HEK293 (cell line): ENCODE measurements around the gene PSG4.
"Not testable (repeated sequence)": the region's sequence is repeated elsewhere in the genome, so short reads cannot be mapped to it uniquely, and the experiment has no call there.

Experiments used
- CTCF ChIA-PET: fragments of 350-600 bp; formaldehyde crosslinking; extraction: SDS; loops from one replicate; lab custom pipeline; 2021; ENCODE audit warnings: antibody characterized with exemption; lab: Yijun Ruan, JAX
- POLR2A ChIA-PET: fragments of 300-600 bp; formaldehyde crosslinking; extraction: SDS; loops from one replicate; lab custom pipeline; 2020; ENCODE audit warnings: antibody characterized with exemption, inconsistent platforms; lab: Yijun Ruan, JAX
- H3K27ac ChIP-seq: fragments of 200-500 bp; sonication (Bioruptor generic); 2 replicates; pipeline ENCODE4 v1.5.1; 2014; ENCODE audit warnings: low read depth, low read length, control low read depth, inconsistent platforms; ENCODE audit errors: extremely low read depth
- H3K36me3 ChIP-seq, 2 experiments: fragments of 200-500 bp in 1 of 2; sonication (Bioruptor generic) in 1 of 2; 1 replicate in 1 of 2; 2 replicates in 1 of 2; pipeline ENCODE4 v1.5.1; 2014 to 2017; ENCODE audit warnings: inconsistent platforms in 2 of 2, low read length in 2 of 2; ENCODE audit not compliant: control insufficient read depth in 2 of 2, insufficient read depth in 1 of 2
- H3K4me1 ChIP-seq: fragments of 200-500 bp; sonication (Bioruptor generic); 2 replicates; pipeline ENCODE4 v1.5.1; 2014; ENCODE audit warnings: mild to moderate bottlenecking, low read length, inconsistent platforms; ENCODE audit not compliant: control insufficient read depth, insufficient read depth
- H3K4me3 ChIP-seq: 2 replicates; pipeline ENCODE4 v1.5.1; 2011; ENCODE audit warnings: low read depth, mild to moderate bottlenecking, control low read depth, low read length, moderate library complexity
- H3K9me3 ChIP-seq: fragments of 200-500 bp; sonication (Bioruptor generic); 2 replicates; pipeline ENCODE4 v1.5.1; 2014; ENCODE audit warnings: low read depth, low read length, inconsistent platforms; ENCODE audit not compliant: control insufficient read depth, insufficient read depth
- ZBTB17 ChIP-seq: fragments of 450-650 bp; formaldehyde crosslinking; IDR thresholded peaks from 2 replicates; pipeline ENCODE4 v1.5.1; 2016; ENCODE audit warnings: missing biosample characterization, missing genetic modification characterization
- ZFHX2 ChIP-seq: fragments of 450-650 bp; formaldehyde crosslinking; conservative IDR thresholded peaks from 2 replicates; pipeline ENCODE4 v1.5.1; 2016; ENCODE audit warnings: missing biosample characterization, missing genetic modification characterization
- ZFP37 ChIP-seq: fragments of 450-650 bp; formaldehyde crosslinking; IDR thresholded peaks from 2 replicates; pipeline ENCODE4 v1.5.1; 2016; ENCODE audit warnings: missing biosample characterization, missing genetic modification characterization
- ZFP69B ChIP-seq: fragments of 450-650 bp; formaldehyde crosslinking; IDR thresholded peaks from 2 replicates; pipeline ENCODE4 v1.5.1; 2016; ENCODE audit warnings: missing biosample characterization, missing genetic modification characterization
- ZNF112 ChIP-seq: fragments of 450-650 bp; formaldehyde crosslinking; IDR thresholded peaks from 2 replicates; pipeline ENCODE4 v1.5.0; 2017; ENCODE audit warnings: missing biosample characterization, missing genetic modification characterization
- ZNF366 ChIP-seq: fragments of 450-650 bp; formaldehyde crosslinking; conservative IDR thresholded peaks from 2 replicates; pipeline ENCODE4 v1.5.1; 2016; ENCODE audit warnings: missing biosample characterization, missing genetic modification characterization
- ZNF391 ChIP-seq: fragments of 450-650 bp; formaldehyde crosslinking; IDR thresholded peaks from 2 replicates; pipeline ENCODE4 v1.5.1; 2016; ENCODE audit warnings: low read depth, missing biosample characterization, missing genetic modification characterization, borderline replicate concordance
- ZNF501 ChIP-seq: fragments of 450-650 bp; formaldehyde crosslinking; IDR thresholded peaks from 2 replicates; pipeline ENCODE4 v1.5.1; 2016; ENCODE audit warnings: missing biosample characterization, missing genetic modification characterization
- ZNF600 ChIP-seq: fragments of 450-650 bp; formaldehyde crosslinking; IDR thresholded peaks from 2 replicates; pipeline ENCODE4 v1.5.1; 2016; ENCODE audit warnings: missing biosample characterization, missing genetic modification characterization
- ZNF629 ChIP-seq: fragments of 450-650 bp; formaldehyde crosslinking; IDR thresholded peaks from 2 replicates; pipeline ENCODE4 v1.5.1; 2017; ENCODE audit warnings: missing biosample characterization, missing genetic modification characterization
- ZNF654 ChIP-seq: fragments of 450-650 bp; formaldehyde crosslinking; IDR thresholded peaks from 2 replicates; pipeline ENCODE4 v1.5.1; 2016; ENCODE audit warnings: low read depth, missing biosample characterization, missing genetic modification characterization
- ZNF660 ChIP-seq: fragments of 450-650 bp; IDR thresholded peaks from 2 replicates; pipeline ENCODE4 v1.5.1; 2018; ENCODE audit warnings: missing biosample characterization, mild to moderate bottlenecking, missing genetic modification characterization
- TF ChIP-seq, protein P1 (sequence below): fragments of 450-650 bp; formaldehyde crosslinking; IDR thresholded peaks from 2 replicates; pipeline ENCODE4 v1.5.1; 2016; ENCODE audit warnings: missing biosample characterization, missing genetic modification characterization
- TF ChIP-seq, protein P2 (sequence below): fragments of 450-650 bp; formaldehyde crosslinking; IDR thresholded peaks from 2 replicates; pipeline ENCODE4 v1.5.1; 2016; ENCODE audit warnings: missing biosample characterization, missing genetic modification characterization
- TF ChIP-seq, protein P3 (sequence below): fragments of 450-650 bp; formaldehyde crosslinking; conservative IDR thresholded peaks from 2 replicates; pipeline ENCODE4 v1.5.1; 2016; ENCODE audit warnings: low read depth, missing biosample characterization, missing genetic modification characterization
- TF ChIP-seq, protein P4 (sequence below): fragments of 450-650 bp; formaldehyde crosslinking; IDR thresholded peaks from 2 replicates; pipeline ENCODE4 v1.5.1; 2016; ENCODE audit warnings: missing biosample characterization, missing genetic modification characterization

Gene PSG4

DNA sequence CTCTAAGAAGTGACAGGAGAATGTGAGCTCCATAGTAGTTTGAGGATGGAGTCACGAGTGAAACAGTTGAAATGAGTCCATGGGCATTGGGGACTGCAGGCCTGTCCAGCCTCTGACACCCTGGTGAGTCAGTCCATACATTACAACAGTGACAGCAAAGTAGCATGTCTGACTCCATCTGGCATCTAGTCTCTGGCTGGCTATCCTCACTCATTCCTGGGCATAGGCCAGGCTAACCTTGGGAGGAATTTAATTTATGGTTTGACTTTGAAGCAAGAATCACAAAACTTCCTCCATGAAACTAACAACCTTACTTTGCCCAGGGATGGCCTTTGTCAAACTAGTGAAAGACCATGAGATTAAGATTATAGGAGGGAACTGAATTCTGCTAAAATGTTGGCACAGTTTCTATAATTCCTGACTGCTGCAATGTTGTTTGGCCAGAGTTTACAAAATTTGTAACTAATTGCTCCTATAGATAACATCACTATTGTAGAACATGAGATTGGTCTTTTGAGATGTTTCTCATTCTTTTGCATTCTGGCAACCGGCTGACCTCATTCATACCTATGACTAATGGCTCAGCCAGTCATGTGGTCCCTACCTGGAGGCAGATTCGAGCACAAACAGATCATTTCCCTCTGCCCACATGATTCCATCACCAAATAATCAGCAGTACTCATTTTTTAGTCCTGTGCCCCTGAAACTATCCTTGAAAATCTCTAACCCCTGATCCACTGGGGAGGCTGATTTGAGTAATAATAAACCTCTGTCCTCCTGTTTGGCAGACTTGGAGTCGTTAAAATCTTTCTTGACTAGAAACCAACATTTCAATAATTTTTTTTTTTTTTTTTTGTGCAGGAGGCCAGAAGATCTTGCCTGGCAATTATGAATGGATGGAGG lies 23.3 kb downstream of the PSG4 start (continued):
- TF ChIP-seq ZNF366 (tag by site-specific recombination) (peak; percentile 97), ZFHX2 (peak; percentile 36), ZNF112 (tag by site-specific recombination) (0 out of 2 replicates have a peak, but pooled peaks have one; percentile 16), ZFP69B (peak; percentile 89), ZNF600 (0 out of 2 replicates have a peak, but pooled peaks have one; percentile 24), ZNF391 (peak; percentile 31; the same call in 1 of the 2 replicates)
- TF ChIP-seq, protein P1, sequence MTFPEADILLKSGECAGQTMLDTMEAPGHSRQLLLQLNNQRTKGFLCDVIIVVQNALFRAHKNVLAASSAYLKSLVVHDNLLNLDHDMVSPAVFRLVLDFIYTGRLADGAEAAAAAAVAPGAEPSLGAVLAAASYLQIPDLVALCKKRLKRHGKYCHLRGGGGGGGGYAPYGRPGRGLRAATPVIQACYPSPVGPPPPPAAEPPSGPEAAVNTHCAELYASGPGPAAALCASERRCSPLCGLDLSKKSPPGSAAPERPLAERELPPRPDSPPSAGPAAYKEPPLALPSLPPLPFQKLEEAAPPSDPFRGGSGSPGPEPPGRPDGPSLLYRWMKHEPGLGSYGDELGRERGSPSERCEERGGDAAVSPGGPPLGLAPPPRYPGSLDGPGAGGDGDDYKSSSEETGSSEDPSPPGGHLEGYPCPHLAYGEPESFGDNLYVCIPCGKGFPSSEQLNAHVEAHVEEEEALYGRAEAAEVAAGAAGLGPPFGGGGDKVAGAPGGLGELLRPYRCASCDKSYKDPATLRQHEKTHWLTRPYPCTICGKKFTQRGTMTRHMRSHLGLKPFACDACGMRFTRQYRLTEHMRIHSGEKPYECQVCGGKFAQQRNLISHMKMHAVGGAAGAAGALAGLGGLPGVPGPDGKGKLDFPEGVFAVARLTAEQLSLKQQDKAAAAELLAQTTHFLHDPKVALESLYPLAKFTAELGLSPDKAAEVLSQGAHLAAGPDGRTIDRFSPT: peak; percentile 64; the same call in 1 of the 2 replicates
- TF ChIP-seq, protein P2, sequence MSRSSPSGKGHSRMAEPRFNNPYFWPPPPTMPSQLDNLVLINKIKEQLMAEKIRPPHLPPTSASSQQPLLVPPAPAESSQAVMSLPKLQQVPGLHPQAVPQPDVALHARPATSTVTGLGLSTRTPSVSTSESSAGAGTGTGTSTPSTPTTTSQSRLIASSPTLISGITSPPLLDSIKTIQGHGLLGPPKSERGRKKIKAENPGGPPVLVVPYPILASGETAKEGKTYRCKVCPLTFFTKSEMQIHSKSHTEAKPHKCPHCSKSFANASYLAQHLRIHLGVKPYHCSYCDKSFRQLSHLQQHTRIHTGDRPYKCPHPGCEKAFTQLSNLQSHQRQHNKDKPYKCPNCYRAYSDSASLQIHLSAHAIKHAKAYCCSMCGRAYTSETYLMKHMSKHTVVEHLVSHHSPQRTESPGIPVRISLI (tag by site-specific recombination): peak; percentile 96
- TF ChIP-seq, protein P3, sequence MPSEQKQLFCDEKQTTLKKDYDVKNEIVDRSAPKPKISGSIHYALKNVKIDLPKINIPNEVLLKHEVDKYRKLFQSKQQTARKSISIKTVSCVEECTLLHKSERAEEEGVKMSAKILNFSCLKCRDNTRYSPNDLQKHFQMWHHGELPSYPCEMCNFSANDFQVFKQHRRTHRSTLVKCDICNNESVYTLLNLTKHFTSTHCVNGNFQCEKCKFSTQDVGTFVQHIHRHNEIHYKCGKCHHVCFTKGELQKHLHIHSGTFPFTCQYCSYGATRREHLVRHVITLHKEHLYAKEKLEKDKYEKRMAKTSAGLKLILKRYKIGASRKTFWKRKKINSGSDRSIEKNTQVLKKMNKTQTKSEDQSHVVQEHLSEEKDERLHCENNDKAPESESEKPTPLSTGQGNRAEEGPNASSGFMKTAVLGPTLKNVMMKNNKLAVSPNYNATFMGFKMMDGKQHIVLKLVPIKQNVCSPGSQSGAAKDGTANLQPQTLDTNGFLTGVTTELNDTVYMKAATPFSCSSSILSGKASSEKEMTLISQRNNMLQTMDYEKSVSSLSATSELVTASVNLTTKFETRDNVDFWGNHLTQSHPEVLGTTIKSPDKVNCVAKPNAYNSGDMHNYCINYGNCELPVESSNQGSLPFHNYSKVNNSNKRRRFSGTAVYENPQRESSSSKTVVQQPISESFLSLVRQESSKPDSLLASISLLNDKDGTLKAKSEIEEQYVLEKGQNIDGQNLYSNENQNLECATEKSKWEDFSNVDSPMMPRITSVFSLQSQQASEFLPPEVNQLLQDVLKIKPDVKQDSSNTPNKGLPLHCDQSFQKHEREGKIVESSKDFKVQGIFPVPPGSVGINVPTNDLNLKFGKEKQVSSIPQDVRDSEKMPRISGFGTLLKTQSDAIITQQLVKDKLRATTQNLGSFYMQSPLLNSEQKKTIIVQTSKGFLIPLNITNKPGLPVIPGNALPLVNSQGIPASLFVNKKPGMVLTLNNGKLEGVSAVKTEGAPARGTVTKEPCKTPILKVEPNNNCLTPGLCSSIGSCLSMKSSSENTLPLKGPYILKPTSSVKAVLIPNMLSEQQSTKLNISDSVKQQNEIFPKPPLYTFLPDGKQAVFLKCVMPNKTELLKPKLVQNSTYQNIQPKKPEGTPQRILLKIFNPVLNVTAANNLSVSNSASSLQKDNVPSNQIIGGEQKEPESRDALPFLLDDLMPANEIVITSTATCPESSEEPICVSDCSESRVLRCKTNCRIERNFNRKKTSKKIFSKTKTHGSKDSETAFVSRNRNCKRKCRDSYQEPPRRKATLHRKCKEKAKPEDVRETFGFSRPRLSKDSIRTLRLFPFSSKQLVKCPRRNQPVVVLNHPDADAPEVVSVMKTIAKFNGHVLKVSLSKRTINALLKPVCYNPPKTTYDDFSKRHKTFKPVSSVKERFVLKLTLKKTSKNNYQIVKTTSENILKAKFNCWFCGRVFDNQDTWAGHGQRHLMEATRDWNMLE (tag by site-specific recombination): 0 out of 2 replicates have a peak, but pooled peaks have one; percentile 24

DNA sequence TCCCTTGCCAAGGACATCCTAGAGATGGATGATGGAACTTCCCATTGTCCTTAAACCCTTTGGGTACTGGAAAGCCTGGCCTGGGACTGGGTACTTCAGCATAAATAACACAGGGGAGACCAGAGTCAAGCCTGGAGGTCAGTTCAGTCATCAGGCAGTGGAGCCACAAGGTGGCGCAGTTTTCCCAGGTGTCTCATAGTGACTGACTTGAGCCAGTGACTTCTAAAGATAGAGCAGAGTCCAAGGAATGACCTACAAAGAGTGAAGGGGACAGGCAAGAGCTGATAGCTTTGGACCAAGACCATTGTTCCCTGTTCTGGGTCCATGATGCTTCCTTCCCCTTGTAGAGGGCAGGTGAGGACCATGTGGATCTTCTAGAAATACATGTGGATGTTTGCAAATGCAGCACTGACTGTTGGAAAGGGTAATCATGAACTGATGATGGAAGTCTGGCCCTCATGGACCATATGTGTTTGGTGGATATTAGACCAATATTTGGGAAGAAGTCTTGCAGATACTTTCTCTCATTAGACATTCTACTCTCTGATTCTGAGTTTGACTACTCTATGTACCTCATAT lies 25.8 kb downstream of the PSG4 start:
- H3K36me3 ChIP-seq, H3K4me3 ChIP-seq, H3K9me3 ChIP-seq, H3K27ac ChIP-seq, H3K4me1 ChIP-seq, POLR2A ChIA-PET: not testable (repeated sequence)
- TF ChIP-seq ZNF660 (tag by site-specific recombination) (0 out of 2 replicates have a peak, but pooled peaks have one; percentile 36), ZNF501 (tag by site-specific recombination) (0 out of 2 replicates have a peak, but pooled peaks have one; percentile 56), ZBTB17 (tag by site-specific recombination) (peak; percentile 67), ZNF629 (0 out of 2 replicates have a peak, but pooled peaks have one; percentile 8), ZFP37 (tag by site-specific recombination) (0 out of 2 replicates have a peak, but pooled peaks have one; percentile 40), ZNF654 (tag by site-specific recombination) (peak; percentile 84)
- TF ChIP-seq, protein P4, sequence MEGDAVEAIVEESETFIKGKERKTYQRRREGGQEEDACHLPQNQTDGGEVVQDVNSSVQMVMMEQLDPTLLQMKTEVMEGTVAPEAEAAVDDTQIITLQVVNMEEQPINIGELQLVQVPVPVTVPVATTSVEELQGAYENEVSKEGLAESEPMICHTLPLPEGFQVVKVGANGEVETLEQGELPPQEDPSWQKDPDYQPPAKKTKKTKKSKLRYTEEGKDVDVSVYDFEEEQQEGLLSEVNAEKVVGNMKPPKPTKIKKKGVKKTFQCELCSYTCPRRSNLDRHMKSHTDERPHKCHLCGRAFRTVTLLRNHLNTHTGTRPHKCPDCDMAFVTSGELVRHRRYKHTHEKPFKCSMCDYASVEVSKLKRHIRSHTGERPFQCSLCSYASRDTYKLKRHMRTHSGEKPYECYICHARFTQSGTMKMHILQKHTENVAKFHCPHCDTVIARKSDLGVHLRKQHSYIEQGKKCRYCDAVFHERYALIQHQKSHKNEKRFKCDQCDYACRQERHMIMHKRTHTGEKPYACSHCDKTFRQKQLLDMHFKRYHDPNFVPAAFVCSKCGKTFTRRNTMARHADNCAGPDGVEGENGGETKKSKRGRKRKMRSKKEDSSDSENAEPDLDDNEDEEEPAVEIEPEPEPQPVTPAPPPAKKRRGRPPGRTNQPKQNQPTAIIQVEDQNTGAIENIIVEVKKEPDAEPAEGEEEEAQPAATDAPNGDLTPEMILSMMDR: peak; percentile 56
- CTCF ChIA-PET: interaction anchor here (1.0 to 3.8 kb wide), 7 partner anchors 8 to 76 kb away, joined by 3 to 51 read pairs (median 6); partner anchors contain the start of gene PSG4

DNA sequence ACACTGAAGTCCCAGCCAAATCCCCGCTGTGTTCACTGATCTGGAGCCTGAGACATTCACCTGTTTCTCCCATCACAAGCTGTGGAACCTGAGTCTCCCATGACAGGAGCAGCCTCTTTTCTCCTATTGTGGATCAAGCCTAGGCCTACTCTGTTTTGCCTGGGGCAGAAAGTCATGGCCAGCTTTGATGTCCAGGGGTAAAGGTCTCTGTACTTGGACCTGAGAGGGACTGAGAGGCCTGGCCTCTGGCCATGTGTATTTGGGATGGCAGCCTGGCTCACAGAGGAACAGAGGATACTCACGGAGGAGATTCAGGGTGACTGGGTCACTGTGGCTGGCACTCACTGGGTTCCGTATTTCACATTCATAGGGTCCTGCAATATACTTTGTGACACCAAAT lies 26.9 kb downstream of the PSG4 start:
- POLR2A ChIA-PET: interaction anchor here (1.5 kb wide), 1 partner anchor 13 kb away, joined by 5 read pairs; no protein-coding TSS in a partner anchor
- CTCF ChIA-PET: interaction anchor here (0.5 to 3.8 kb wide), 16 partner anchors 9 to 246 kb away, joined by 3 to 51 read pairs (median 4); partner anchors contain the start of gene PSG4
- H3K9me3 ChIP-seq, H3K36me3 ChIP-seq, H3K27ac ChIP-seq, H3K4me1 ChIP-seq, H3K4me3 ChIP-seq: not testable (repeated sequence)

DNA sequence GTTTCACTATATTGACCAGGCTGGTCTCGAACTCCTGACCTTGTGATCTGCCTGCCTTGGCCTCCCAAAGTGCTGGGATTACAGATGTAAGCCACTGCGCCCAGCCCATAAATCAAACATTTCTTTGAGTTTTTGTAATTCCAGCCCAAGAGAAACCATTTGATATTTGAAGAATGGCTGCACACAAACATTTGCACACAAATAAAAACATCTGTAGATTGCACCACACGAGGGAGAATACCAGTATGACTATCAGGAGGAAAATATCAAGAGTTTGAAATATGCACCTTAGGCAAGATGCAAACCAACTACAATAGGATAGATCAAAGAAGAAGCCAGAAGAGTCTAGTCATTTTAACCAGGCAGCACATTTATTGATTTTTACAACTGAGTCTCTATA lies 39.5 kb downstream of the PSG4 start:
- POLR2A ChIA-PET, CTCF ChIA-PET, H3K4me1 ChIP-seq: not testable (repeated sequence)

More for the DNA sequence above, 39.5 kb downstream of the PSG4 start:
- H3K27ac ChIP-seq, H3K9me3 ChIP-seq, H3K36me3 ChIP-seq, H3K4me3 ChIP-seq: not testable (repeated sequence)
